HG03280 (cell line): Measurements from ENCODE around the gene CMTM4.
"Not testable (repeated sequence)": the region's sequence is repeated elsewhere in the genome, so short reads cannot be mapped to it uniquely, and the experiment has no call there.

ENCODE experiments used
- ATAC-seq: cut with Tn5 transposase; IDR thresholded peaks from one replicate; pipeline ENCODE4 v1.9.1; 2021; ENCODE audit warnings: mild to moderate bottlenecking, moderate library complexity; ENCODE audit not compliant: unreplicated experiment

CMTM4 gene

DNA sequence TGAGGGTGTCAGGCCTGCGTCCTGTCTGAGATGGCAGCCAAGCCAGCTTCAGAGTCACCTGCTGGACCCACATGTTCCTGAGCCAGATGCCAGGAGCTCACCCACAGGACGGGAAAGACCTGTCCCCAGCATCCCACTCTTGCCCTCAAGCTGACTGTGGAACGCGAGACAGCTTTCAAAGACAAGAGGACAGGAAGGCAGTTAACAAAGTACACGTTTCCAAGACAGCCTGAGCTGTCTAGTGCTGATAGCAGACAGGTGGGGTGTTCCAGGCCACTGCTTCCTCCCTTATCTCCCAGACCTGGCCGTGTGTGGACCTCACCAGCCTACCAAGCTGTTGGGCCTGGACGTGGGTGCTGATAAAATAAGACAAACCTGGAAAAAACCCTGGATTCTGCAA is 78.8 kb downstream of the CMTM4 start:
- ATAC-seq, result no peak

DNA sequence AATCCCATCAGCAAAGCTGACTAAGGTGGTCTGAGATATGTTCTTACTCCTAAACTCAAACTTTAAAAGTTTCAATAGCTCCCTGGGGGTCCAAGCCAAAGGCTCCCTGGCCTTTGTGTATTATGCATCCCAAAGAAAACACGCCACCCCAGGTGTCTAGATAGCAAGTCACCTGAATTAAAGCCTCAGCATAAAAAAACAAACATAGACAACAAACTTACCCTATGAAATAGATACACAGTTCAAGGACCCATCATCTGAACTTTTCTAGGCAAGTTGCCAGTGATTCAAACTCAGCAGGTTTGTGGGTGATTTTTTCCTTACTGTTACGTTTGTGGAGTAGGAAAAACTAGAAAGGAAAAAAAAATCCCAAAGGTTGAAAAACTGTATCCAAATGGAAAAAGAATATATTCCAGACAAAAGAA is 79.5 kb downstream of the CMTM4 start:
- no peak for ATAC-seq

GRCh38 chr16:66616592-66616991 is 80.0 kb downstream of the CMTM4 start:
- ATAC-seq, result no peak

- no peak for ATAC-seq
These were observed 80.4 kb downstream of the CMTM4 start for GRCh38 chr16:66616169-66616568.

- ATAC-seq, result no peak
These were observed 82.3 kb downstream of the CMTM4 start for GRCh38 chr16:66614161-66614802.

GRCh38 chr16:66612422-66612821 is 84.1 kb downstream of the CMTM4 start:
- ATAC-seq, result no peak

GRCh38 chr16:66611911-66612310 is 84.6 kb downstream of the CMTM4 start:
- not testable (repeated sequence) for ATAC-seq

- ATAC-seq, result no peak
These were observed 86.3 kb downstream of the CMTM4 start for GRCh38 chr16:66610111-66610820.

GRCh38 chr16:66609139-66609510 is 87.4 kb downstream of the CMTM4 start:
- no peak for ATAC-seq

GRCh38 chr16:66608241-66609138 is 88.1 kb downstream of the CMTM4 start:
- ATAC-seq, result peak; percentile 43

DNA sequence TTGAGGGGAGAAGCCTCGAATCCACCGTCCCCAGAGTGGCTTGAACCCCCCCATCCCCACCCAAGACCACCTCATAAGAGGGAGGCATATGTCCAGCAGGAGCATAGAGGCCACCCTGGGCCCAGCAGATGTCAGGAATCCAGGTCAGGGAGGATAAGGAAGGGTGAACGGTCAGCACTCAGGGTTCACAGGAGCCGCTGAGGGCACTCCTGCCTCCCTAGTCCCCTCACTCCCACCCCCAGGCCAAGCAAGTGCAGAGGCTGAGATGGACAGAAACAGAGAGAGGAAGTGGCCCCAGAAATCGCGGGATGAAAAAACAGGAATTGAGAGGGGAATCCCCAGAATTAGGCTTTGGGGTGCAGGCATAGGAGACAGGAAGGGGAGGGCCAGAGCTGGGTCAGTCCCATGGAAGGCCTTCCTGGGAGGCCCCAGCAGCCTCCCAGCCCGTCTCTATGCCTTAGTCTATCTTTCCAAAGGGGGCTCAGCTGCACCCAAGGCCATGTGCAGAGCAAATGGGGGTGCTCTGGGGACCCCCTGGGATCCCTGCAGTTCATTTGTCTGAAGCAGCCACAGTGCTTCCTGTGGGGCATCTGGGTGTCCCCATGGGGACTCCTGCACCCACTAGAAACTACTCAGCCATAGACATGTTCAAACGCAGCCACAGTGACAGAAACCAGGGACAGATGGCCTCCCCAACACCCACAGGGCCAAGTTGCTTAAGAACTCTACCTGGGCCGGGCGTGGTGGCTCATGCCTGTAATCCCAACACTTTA is 90.4 kb downstream of the CMTM4 start:
- no peak for ATAC-seq

DNA sequence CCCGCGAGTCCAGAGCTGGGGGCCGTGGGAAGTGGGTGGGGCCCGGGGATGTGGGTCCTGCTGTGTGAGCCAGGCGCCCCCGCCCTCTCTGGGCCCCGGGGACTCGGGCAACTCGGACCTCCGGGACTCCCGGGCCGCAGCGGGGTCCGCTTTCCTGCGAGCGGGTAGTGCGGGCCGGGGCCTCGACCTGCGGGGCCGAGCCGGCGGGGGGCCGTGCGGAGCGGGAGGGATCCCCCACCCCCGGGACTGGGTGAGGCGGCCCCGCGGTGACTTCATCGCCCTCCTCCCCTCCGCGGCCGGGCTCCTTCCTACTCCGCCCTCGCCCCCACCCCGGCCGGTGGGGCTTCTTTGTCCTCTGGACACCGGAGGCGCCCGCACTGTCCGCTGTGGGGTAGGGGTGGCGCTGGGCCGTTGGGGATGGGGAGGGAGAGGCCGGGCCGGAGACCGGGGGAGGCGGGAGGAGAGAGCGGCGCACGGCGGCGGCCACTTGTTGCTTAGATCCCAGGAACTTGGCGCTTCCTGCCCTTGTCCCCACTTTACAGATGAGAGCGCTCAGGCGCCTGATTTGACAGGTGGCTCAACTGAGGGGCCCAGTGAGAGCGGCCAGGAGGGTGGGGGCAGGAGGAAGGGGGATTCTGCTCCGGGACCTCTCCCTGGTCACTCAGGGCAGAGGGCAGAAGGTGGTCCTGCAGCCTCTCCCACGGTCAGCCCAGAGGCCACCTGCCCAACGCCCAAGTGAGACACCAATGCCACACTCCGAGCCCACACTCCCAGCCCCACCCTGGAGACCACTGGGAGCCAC is 91.2 kb downstream of the CMTM4 start:
- ATAC-seq, result peak; percentile 3

DNA sequence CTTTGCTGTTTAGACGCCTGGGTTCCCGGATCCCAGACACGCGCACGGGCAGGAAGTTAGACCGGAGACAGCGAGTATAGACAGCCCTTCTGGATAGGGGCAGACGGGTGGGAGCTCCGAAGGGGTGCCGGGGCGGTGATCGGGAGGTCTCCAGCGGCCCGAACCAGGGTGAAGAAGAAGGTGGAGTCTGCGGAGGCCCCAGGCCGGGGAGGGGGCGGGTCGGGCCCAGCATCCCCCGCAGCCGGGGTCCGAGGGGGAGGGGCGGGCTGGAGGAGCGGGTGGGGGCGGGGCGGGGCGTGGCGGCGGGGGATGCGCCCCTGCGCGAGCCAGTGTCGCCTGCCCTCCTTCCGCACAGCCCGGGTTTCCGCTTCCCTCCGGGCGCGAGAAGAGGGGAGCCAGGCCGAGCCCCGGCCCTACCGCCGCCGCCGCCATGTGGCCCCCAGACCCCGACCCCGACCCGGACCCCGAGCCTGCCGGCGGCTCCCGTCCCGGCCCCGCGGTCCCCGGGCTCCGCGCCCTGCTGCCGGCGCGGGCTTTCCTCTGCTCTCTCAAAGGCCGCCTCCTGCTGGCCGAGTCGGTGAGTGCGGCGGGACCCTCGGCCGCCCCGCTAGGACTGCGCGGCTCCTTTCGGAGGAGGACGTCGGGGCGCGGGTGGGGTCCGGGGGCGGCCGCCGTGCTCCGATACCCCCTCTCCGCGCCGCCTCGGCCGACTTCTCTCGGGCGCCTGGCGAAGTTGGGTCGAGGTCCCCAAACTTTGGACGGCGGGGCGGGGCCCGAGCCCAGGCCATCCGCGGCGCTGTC is 92.0 kb downstream of the CMTM4 start, which contains the start of gene CMTM3:
CMTM3 (plus strand) TSS at position 329 of the 801 bp plus-strand sequence; CDS start at position 431, 102 bp downstream.
- peak; percentile 54 for ATAC-seq

DNA sequence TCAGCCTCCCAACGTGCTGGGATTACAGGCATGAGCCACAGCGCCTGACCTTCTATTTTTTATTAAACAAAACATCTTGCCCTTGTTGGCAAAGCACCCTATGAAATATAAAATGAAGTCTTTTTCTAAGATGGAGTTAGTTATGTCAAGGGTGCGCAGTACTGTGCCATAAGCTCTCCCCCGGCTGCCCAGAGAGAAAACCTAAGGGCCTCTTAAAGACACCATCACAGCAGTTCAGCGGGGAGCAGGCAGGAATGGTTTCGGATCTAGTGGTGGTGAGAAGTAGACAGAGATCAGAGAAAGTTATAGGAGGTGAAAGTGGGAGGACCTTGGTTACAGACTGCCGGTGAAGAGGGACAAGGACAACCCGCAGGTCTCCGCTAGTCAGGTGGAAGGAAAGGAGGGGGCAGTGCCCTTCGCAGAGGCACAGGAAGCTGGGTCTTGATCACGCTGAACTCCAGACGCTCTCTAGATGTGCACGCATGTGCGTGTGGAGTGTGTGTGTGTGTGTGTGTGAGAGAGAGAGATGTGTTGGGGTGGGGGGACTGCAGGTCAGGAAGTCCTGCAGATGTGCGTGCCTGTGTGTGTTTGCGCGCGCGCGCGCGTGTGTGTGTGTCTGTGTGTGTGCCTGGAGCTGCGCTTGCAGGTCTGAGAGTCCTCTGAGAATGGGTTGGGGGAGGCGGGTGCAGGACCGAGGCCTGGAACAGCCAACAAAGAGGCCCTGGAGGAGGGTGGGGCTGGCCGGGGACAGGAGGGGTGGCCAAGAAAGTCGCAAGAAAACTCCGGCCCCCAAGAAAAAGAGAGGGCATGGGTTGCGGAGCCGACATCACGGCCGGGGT is 92.8 kb downstream of the CMTM4 start:
- ATAC-seq, result no peak

- no peak for ATAC-seq
These were observed 95.1 kb downstream of the CMTM4 start for GRCh38 chr16:66601471-66601870.

- ATAC-seq, result no peak
These were observed 96.1 kb downstream of the CMTM4 start for GRCh38 chr16:66600477-66600876.

DNA sequence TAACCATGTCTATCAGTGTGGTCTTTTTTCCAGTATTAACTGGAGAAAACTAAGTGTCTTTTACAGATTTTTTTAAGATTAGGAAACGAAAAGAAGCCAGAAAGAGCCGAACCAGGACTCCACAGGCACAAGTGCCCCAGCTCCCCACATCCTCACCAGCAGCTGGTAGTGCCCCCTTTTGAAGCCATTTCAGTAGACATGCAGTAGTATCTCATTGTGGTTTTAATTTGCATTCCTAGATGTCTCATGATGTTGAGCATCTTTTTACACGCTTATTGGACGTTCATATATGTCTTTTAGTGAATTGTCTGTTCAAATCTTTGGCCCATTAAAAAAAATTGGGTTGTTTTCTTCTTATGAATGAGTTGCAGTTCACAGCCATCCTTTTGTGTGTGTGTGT is 96.8 kb downstream of the CMTM4 start:
- no peak for ATAC-seq

DNA sequence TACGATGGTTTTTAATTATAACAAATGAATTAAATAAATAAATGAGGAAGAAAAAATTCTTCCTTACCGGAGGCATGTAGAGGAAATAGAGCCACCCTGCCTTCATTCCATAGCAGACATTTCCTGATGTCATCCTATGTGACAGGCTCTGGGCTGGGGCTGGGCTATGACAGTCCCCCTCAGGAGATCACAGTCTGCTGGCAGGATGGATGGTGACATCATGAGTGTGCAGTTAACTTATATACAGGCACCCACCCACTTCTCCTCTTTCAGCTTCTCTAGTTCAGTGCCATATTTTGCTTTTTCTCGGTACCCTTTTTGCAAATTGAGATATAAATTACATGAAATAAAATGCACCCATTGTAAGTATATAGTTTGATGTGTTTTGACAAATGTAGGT is 98.4 kb downstream of the CMTM4 start:
- ATAC-seq, result no peak
